ENCODE data around the gene CDH26. TPM values are rescaled to one million over a fixed set of nuclear protein-coding genes. Genes with fewer than 3 reads are reported as not detected.

CDH26 gene
- total RNA-seq, 2 experiments from 2014 or later, result 0.88 to 0.91 TPM

DNA sequence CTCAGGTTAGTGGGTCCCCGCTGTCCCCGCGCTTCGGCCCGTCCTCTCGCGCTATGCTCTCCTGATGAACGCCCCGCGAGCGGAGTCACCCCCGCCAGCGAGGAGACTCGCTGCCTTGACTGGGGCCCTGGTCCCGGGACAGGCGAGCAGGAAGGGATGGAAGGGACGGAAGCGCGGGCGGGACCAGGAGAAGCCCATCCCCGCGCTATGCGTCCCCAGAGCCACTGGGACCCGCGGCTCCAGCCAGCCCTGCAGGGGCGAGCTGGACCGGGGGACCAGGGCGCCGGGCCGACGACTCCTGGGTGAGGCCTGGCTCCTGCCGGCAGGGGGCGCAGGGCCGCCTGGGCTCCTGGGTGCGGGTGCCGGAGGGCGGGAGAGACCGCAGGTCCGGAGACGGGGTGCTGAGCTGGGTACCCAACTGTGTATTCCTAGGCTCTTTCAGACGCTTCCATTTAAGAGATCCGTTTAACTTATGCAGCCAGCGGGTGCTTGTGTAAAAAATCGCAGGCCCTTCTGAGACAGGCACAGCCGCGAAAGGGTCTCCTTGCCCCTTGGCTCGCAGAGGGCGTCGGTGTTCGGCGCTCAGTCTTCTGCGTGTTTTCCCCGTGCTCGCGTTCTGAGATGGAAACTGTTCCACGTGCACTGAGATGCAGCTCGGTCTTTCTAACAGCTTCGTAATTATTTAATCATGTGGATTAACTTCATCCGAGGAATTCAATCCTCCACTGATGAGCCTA lies 24.2 kb upstream of the CDH26 start:
- DNase-seq, result peak; percentile 88
- peaks cover 7% of the 10 kb centered on the region for H3K36me3 Mint-ChIP-seq (ENCODE audit: low read depth)
- H3K4me3 Mint-ChIP-seq, result peak overlapping the region; percentile 63
- ATAC-seq, result peak; percentile 83
- CTCF ChIA-PET, result interaction anchor here (0.6 to 4.4 kb wide), 9 partner anchors 12 to 1275 kb away, joined by 3 to 48 read pairs (median 3); no protein-coding TSS in a partner anchor
- H3K27ac Mint-ChIP-seq, result no peak overlapping the region
- peaks cover 1% of the 10 kb centered on the region for H3K27me3 Mint-ChIP-seq
- POLR2A ChIA-PET, result no interaction called here
- intact Hi-C loops (cut with DNase I, micrococcal nuclease), result no loop called here
- no peaks in the 10 kb centered on the region for H3K9me3 Mint-ChIP-seq (ENCODE audit: low read depth)
- H3K4me1 Mint-ChIP-seq, result peaks cover 36% of the 10 kb centered on the region

DNA sequence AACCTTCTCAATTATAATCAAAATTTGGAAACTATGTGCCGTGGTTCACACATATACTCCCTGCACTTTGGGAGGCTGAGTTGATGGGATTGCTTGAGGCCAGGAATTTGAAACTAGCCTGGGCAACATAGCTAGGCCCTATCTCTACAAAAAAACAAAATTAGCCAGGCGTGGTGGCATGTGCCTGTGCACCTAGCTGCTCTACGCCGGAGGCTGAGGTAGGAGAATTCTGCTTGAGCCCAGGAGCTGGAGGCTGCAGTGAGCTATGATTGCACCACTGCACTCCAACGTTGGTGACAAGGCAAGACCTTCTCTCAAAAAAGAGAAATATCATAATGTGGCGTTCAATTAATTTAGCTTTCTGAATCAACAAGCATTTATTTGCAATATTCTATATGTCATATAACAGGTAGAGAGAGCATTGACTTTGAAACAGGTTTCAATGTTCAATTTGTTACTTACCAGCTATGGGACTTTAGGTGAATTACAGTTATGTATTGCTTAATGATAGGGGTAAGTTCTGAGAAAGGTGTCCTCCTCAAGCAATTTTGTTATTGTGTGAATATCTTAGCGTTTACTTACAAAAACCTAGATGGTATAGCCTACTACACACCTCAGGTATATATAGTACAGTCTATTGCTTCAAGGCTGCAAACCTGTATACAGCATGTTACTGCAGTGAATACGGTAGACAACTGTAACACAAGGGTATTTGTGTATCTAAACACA lies 22.6 kb upstream of the CDH26 start:
- no peak overlapping the region for H3K4me3 Mint-ChIP-seq
- intact Hi-C loops (cut with DNase I, micrococcal nuclease), result no loop called here
- H3K27me3 Mint-ChIP-seq, result peaks cover 1% of the 10 kb centered on the region
- H3K27ac Mint-ChIP-seq, result no peak overlapping the region
- peaks cover 36% of the 10 kb centered on the region for H3K4me1 Mint-ChIP-seq
- peaks cover 7% of the 10 kb centered on the region for H3K36me3 Mint-ChIP-seq (ENCODE audit: low read depth)
- ChIA-PET POLR2A (interaction anchor here (0.7 kb wide), 1 partner anchor 13 kb away, joined by 4 read pairs; no protein-coding TSS in a partner anchor), CTCF (interaction anchor here (1.4 to 4.4 kb wide), 2 partner anchors 10 to 15 kb away, joined by 4 to 48 read pairs; no protein-coding TSS in a partner anchor)
- no peaks in the 10 kb centered on the region for H3K9me3 Mint-ChIP-seq (ENCODE audit: low read depth)
- DNase-seq (no peak), ATAC-seq (no peak)

DNA sequence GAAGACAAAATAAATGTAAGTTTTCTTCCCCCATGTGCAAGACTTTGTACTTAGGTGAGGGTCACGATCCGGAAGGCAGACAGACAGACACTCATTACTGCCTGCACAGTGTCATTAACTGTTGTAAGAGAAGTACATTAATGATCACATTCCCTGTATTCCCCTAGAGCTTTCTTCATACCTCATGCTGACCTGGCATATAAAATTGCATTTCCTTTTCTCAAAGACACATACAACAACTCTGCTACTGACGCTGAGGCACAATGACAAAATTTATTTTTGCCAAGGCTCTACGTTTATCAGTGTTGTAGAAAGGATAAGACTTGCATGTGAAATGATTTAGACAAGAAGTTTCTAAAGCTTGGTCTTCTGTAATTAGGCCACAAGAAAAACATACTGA lies 21.8 kb upstream of the CDH26 start:
- H3K27ac Mint-ChIP-seq, result no peak overlapping the region
- no peak overlapping the region for H3K4me3 Mint-ChIP-seq
- intact Hi-C loops (cut with DNase I, micrococcal nuclease), result no loop called here
- H3K27me3 Mint-ChIP-seq, result peaks cover 1% of the 10 kb centered on the region
- CTCF ChIA-PET, result interaction anchor here (1.0 to 4.4 kb wide), 2 partner anchors 9 to 11 kb away, joined by 3 to 48 read pairs; no protein-coding TSS in a partner anchor
- peaks cover 7% of the 10 kb centered on the region for H3K36me3 Mint-ChIP-seq (ENCODE audit: low read depth)
- peaks cover 38% of the 10 kb centered on the region for H3K4me1 Mint-ChIP-seq
- POLR2A ChIA-PET, result no interaction called here
- DNase-seq, result no peak
- no peaks in the 10 kb centered on the region for H3K9me3 Mint-ChIP-seq (ENCODE audit: low read depth)
- no peak for ATAC-seq

DNA sequence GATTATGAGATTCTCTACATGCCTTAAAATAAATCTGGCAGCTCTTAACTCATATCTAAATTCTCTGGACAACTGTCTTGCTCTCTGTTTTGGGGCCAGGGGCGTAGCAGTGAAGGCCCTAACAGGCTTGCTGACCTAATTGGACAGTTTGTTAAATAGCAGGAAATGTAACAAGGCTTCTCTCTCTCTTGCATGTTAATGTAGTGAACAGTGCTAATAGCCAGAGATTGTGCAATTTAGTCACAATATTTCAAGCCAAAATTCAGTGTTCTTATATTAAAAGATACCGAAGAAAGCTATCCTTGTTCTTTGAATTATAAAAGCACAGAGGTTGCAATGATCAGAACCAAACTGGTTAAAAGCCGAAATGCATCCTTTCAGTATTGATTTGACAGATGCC lies 21.1 kb upstream of the CDH26 start:
- Mint-ChIP-seq H3K9me3 (ENCODE audit: low read depth) (no peaks in the 10 kb centered on the region), H3K36me3 (ENCODE audit: low read depth) (peaks cover 10% of the 10 kb centered on the region), H3K27me3 (no peaks in the 10 kb centered on the region), H3K4me1 (peaks cover 37% of the 10 kb centered on the region), H3K27ac (no peak overlapping the region), H3K4me3 (no peak overlapping the region)
- DNase-seq (no peak), ATAC-seq (no peak)
- CTCF ChIA-PET, result interaction anchor here (0.9 to 4.4 kb wide), 4 partner anchors 9 to 120 kb away, joined by 3 to 48 read pairs (median 3); no protein-coding TSS in a partner anchor
- intact Hi-C loops (cut with DNase I, micrococcal nuclease), result no loop called here
- POLR2A ChIA-PET, result no interaction called here

DNA sequence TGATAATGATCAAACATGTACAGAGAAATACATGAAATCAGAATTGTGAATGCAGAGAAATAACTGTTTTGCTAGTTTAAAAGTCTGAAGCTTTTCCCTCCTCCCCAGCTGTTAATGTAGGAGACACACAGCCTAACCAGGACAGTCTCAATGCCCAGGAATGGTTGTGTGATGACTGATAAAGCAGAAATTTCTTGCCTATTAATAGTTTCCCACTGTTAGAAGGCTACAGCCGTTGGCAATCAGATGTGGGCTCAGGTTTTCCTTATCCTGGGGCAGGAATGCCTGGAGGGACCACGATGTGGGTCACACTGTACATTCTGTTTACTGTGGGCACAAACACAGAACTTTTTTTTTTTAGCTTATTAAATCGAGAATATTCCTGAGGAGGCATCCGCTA lies 20.0 kb upstream of the CDH26 start:
- peak overlapping the region; percentile 68 for H3K4me3 Mint-ChIP-seq
- no peak for ATAC-seq
- intact Hi-C loops (cut with DNase I, micrococcal nuclease), result no loop called here
- peaks cover 38% of the 10 kb centered on the region for H3K4me1 Mint-ChIP-seq
- no peaks in the 10 kb centered on the region for H3K9me3 Mint-ChIP-seq (ENCODE audit: low read depth)
- H3K27me3 Mint-ChIP-seq, result no peaks in the 10 kb centered on the region
- ChIA-PET POLR2A (no interaction called here), CTCF (interaction anchor here (0.6 to 0.9 kb wide), 2 partner anchors 221 to 254 kb away, joined by 3 read pairs; no protein-coding TSS in a partner anchor)
- H3K27ac Mint-ChIP-seq, result peak overlapping the region; percentile 71
- H3K36me3 Mint-ChIP-seq (ENCODE audit: low read depth), result peaks cover 12% of the 10 kb centered on the region
- DNase-seq, result no peak

DNA sequence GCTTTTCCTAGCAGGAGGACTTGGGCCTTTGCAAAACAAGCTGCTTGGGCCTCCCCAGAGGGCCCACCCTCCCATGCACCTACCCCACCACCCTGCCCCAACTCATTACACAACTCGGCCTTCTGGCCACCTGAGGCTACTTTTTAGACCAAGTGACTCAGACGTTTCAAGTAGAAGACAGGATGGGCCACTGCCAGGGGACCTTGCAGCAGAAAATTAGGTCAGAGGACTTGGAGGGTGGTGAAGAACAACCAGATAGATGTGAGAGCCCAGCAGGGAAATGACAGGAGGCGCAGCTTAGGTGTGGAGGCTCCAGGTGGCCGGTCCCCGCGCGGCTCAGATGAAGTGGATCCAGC lies 19.5 kb upstream of the CDH26 start:
- H3K4me3 Mint-ChIP-seq, result peak overlapping the region; percentile 68
- no peaks in the 10 kb centered on the region for H3K9me3 Mint-ChIP-seq (ENCODE audit: low read depth)
- ChIA-PET CTCF (interaction anchor here (0.6 to 1.7 kb wide), 3 partner anchors 22 to 253 kb away, joined by 3 to 4 read pairs (median 3); no protein-coding TSS in a partner anchor), POLR2A (no interaction called here)
- intact Hi-C loops (cut with DNase I, micrococcal nuclease), result no loop called here
- no peaks in the 10 kb centered on the region for H3K27me3 Mint-ChIP-seq
- H3K36me3 Mint-ChIP-seq (ENCODE audit: low read depth), result peaks cover 12% of the 10 kb centered on the region
- H3K4me1 Mint-ChIP-seq, result peaks cover 38% of the 10 kb centered on the region
- H3K27ac Mint-ChIP-seq, result peak overlapping the region; percentile 71
- DNase-seq, result no peak
- ATAC-seq, result no peak

DNA sequence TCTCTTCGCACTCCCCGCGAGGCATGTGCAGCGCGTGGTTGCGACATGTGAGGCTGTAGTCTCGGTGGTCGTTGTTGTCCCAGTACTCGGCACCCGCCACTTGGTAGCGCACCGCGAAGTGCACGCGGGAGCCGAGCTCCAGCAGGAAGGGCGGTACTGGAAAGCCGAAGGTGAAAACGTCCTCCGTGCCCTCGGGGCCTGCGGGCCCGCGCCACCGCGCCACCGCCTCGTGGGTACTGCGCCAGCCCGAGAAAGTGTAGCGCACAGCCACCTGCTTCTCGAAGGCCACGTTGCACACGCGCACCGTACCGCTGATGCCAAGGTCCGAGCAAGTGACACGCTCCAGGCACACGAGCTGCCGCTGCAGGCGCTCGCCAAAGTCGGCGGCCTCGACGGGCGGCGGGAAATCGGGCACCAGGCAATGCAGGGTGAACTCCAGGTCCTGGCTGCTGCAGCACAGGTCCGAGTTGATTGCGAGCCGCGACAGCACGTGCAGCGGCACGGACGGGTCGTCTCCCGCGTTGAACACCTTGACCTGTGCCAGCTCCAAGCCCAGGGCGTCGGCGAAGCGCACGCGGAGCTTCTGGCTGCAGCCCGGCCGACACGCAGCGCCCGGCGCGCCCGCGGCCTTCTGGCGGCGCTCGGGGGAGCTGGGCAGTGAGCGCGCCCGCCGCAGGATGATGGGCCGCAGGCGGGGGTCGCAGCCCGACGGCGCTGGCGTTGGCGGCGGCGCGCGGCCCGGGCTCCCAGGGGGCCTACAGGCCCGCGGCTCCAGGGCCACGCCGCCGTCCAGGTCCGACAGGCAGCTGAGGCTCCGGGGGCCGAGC lies 19.0 kb upstream of the CDH26 start:
- CTCF ChIA-PET, result interaction anchor here (0.7 to 1.7 kb wide), 7 partner anchors 8 to 220 kb away, joined by 3 to 5 read pairs (median 3); no protein-coding TSS in a partner anchor
- POLR2A ChIA-PET, result no interaction called here
- DNase-seq (peak; percentile 17), ATAC-seq (no peak)
- H3K27ac Mint-ChIP-seq, result no peak overlapping the region
- H3K27me3 Mint-ChIP-seq, result no peaks in the 10 kb centered on the region
- H3K4me1 Mint-ChIP-seq, result peaks cover 37% of the 10 kb centered on the region
- peaks cover 14% of the 10 kb centered on the region for H3K36me3 Mint-ChIP-seq (ENCODE audit: low read depth)
- H3K4me3 Mint-ChIP-seq, result peak overlapping the region; percentile 90
- no peaks in the 10 kb centered on the region for H3K9me3 Mint-ChIP-seq (ENCODE audit: low read depth)
- intact Hi-C loops (cut with DNase I, micrococcal nuclease), result no loop called here

DNA sequence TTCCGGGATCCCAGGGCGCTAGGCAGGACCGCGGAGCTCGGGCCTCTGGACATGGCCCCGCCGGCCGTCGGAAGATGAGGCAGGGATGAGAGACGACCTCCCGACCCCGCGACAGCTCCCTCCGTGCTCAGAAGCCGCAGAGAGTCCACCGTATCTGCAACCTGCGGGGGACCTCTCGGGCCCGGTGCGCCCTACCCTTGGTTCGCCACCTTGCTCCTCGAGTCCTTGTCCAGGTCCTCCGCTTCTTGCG lies 18.4 kb upstream of the CDH26 start:
- peak overlapping the region; percentile 78 for H3K27ac Mint-ChIP-seq

DNA sequence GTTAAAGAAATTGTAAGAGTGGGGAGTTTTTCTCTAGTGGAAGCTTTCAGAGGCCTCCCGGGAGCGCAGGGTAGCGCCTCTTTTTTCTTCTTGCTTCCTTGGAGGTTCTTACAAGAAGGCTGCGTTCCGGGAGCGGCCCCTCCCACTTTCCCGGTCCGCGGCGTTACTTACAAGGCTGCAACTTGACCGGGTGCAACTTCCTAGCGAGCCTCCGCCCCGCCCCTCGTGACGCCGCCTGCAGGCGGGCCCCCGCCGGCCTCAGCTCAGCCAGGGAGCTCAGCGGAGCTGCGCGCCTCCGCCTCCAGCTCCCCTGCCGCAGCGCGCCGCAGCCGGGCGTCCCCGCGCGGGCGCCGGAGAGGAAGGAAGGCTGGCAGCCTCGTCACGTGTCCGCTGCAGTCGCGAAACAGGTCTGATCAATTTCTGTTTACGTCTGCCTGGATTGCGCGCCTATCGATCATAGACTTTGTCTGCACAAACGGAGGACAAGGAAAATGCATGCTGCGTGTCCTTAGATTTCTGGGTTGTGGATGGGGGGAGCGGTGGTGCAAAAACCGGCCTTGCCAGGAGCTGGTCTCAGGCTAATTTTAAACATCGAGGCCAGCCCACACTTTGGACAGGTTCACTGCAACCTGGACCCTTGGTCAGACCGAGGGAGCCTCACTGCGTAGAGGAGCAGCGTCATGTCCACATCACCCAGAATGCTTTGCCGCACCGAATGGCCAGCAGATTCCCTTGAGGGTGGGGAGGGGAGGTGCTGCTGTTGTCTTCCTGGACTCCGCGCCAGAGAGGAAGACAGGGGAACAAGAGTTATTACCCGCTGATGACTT lies 17.9 kb upstream of the CDH26 start, which contains the start of the genes FAM217B and PPP1R3D:
FAM217B (plus strand) TSS at position 261 of the 827 bp plus-strand sequence. CDS start 3,555 bp downstream, outside the sequence.
PPP1R3D (minus strand) TSS at position 177 of the 827 bp plus-strand sequence. CDS start 374 bp downstream, outside the sequence.
- Mint-ChIP-seq H3K9me3 (ENCODE audit: low read depth) (no peaks in the 10 kb centered on the region), H3K27ac (peak within 1 kb of the TSS; percentile 95), H3K36me3 (ENCODE audit: low read depth) (peaks cover 18% of the 10 kb centered on the region), H3K4me1 (peaks cover 36% of the 10 kb centered on the region), H3K27me3 (no peaks in the 10 kb centered on the region), H3K4me3 (peak within 1 kb of the TSS; percentile 90)
- POLR2A ChIA-PET, result interaction anchor here (1.0 kb wide), 1 partner anchor 80 kb away, joined by 6 read pairs; no protein-coding TSS in a partner anchor
- CTCF ChIA-PET, result interaction anchor here (0.5 to 1.7 kb wide), 14 partner anchors 8 to 1657 kb away, joined by 3 to 6 read pairs (median 3); no protein-coding TSS in a partner anchor
- ATAC-seq (peak; percentile 95), DNase-seq (peak; percentile 95)
- intact Hi-C loops (cut with DNase I, micrococcal nuclease), result loop anchor here (1.0 to 10.0 kb wide), 5 partner anchors 8 to 1048 kb away; no protein-coding TSS in a partner anchor

More for the DNA sequence above, 18.4 kb upstream of the CDH26 start:
- H3K27me3 Mint-ChIP-seq, result no peaks in the 10 kb centered on the region
- no peaks in the 10 kb centered on the region for H3K9me3 Mint-ChIP-seq (ENCODE audit: low read depth)
- H3K36me3 Mint-ChIP-seq (ENCODE audit: low read depth), result peaks cover 18% of the 10 kb centered on the region
- DNase-seq (no peak), ATAC-seq (peak; percentile 16)
- ChIA-PET CTCF (interaction anchor here (0.5 to 1.7 kb wide), 8 partner anchors 8 to 904 kb away, joined by 3 to 5 read pairs (median 3); no protein-coding TSS in a partner anchor), POLR2A (interaction anchor here (1.0 kb wide), 1 partner anchor 81 kb away, joined by 6 read pairs; no protein-coding TSS in a partner anchor)
- H3K4me1 Mint-ChIP-seq, result peaks cover 36% of the 10 kb centered on the region
- peak overlapping the region; percentile 90 for H3K4me3 Mint-ChIP-seq
- intact Hi-C loops (cut with DNase I, micrococcal nuclease), result loop anchor here (1.0 to 10.0 kb wide), 5 partner anchors 8 to 1048 kb away; no protein-coding TSS in a partner anchor

DNA sequence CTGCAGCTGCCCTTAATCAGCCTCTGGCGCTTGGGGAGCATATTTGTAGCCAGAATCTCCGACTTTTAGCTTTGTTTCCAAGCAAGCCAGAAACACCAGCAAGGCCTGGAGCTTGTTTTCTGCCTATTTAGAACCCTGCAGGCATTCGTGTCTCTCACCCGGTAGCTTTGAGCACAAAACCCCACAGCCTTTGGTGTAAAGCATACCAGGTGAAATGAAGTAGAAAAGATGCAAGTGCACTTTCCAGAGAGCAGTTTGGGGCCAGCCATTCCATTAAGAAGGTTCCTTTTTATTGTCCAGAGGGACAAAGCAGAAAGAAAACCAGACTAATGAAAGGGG lies 17.3 kb upstream of the CDH26 start:
- ATAC-seq (peak; percentile 8), DNase-seq (no peak)
- peak overlapping the region; percentile 90 for H3K4me3 Mint-ChIP-seq
- peaks cover 21% of the 10 kb centered on the region for H3K36me3 Mint-ChIP-seq (ENCODE audit: low read depth)
- H3K27me3 Mint-ChIP-seq, result no peaks in the 10 kb centered on the region
- POLR2A ChIA-PET, result interaction anchor here (1.0 kb wide), 1 partner anchor 80 kb away, joined by 6 read pairs; no protein-coding TSS in a partner anchor
- H3K27ac Mint-ChIP-seq, result peak overlapping the region; percentile 95
- no peaks in the 10 kb centered on the region for H3K9me3 Mint-ChIP-seq (ENCODE audit: low read depth)
- peaks cover 41% of the 10 kb centered on the region for H3K4me1 Mint-ChIP-seq
- CTCF ChIA-PET, result interaction anchor here (0.6 to 1.7 kb wide), 7 partner anchors 8 to 1658 kb away, joined by 3 to 6 read pairs (median 3); no protein-coding TSS in a partner anchor
- intact Hi-C loops (cut with DNase I, micrococcal nuclease), result loop anchor here (1.0 to 10.0 kb wide), 5 partner anchors 7 to 1049 kb away; no protein-coding TSS in a partner anchor
